ENCODE measurements around the gene GJA9.

GJA9 gene

DNA sequence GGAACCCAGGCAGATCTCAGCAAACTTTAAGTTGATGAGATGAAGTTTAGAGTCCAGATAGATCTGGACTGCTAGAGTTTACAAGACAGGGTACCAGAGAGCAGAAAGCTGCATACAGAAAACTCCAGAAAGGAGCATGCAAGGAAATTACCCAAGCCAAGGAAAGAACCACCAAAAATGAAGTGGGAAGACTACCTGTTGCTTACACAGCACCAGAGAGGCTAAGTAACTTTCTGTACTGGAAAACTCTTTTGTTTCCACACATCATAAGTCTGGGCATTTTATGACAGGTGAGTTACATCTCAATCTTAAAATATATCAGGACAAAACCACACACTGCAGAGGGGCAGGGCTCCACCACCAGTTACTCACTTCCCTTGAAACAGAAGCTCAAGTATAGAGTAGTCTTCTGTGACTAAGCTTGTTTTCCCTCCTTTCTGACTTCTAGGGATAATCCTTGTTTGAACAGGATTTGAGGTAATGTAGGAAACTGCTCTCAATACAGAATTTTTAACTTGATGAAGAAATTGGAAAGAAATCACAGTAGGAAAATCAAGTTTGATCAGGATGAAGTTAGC lies 17.4 kb upstream of the GJA9 start:
- no peak for TF ChIP-seq POLR2A (IDR thresholded peaks at IDR 0.05; ENCODE audit: low read depth, low read length)
- DNase-seq (ENCODE audit: insufficient read length, low spot score) (peak; percentile 71), FAIRE-seq (peak; percentile 82)

DNA sequence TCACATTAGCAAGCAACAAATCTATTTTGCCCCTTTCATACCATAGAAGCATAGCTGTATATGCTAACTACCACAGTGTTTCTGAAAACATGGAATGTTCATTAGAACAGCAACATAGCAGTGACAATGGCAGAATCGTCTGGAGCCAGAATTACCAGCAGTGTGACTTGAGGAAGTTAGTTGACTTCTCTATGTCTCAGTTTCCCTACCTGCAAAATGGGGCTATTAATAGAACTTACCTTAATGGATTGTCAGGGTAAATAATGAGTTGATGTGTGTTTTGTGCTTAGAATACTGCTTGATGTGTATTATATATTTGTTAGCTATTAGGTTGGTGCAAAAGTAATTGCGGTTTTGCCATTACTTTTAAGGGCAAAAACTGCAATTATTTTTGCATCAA lies 14.8 kb upstream of the GJA9 start:
- FAIRE-seq (no peak), DNase-seq (ENCODE audit: insufficient read length, low spot score) (no peak)
- TF ChIP-seq POLR2A (IDR thresholded peaks at IDR 0.05; ENCODE audit: low read depth, low read length) = no peak

DNA sequence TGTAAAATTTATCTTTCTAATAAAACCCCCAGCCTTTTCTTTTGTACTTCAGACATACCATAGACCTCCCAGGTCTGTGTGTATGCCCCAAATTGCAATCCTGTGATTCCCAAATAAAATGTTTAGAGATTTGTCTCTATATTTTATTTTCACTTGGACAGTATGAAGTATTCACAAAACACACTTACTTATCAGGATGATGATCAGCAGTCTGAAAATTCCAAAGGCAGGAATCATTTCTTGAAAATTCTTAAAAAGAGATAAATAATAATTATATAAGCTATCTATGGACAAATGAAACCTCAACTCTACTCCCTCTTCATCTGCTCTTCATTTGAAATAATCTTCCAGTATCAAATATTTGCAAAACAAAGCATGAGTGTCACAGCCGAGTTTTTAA lies 11.6 kb upstream of the GJA9 start:
- no peak for TF ChIP-seq POLR2A (IDR thresholded peaks at IDR 0.05; ENCODE audit: low read depth, low read length)
- FAIRE-seq (no peak), DNase-seq (ENCODE audit: insufficient read length, low spot score) (no peak)

DNA sequence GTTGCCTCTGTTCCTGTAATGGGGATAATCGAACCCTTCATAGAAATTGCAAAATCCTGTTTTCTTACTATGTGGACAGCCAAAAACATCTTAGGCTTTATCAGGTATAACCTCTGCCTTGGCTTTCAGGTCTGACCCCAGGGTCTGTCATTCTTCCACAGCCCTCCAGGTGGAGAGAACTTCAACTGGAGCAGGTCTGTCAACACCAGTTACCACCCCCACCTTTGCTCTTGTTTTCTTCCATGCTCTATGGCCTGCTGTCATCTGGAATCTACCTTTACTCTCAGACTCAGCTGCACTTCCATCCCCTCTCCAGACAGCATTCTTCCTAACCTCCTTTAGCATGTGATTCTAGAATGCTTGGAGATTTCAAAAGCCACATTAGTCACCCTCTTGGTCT lies 10.4 kb upstream of the GJA9 start:
- no peak for FAIRE-seq
- DNase-seq (ENCODE audit: insufficient read length, low spot score) = no peak
- no peak for TF ChIP-seq POLR2A (IDR thresholded peaks at IDR 0.05; ENCODE audit: low read depth, low read length)

DNA sequence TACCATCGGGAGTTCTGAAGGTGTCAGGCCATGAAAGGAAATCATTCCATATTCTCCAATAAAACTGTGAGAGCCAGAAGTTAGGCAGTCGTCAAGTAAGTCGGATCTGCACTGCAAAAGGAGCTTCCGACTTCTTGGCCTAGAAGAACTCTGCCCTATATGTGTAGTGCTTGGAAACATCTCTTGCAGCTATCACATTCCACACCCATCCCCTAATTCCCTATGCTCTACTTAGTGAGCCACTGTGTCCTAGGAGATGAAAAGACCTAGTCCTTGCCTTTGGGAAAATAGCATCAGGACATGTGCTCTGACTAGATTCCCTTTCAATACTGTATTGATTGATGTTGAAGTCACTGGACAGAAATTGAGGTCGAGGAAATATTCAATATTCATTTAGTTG lies 8.2 kb upstream of the GJA9 start:
- FAIRE-seq (no peak), DNase-seq (ENCODE audit: insufficient read length, low spot score) (no peak)
- no peak for TF ChIP-seq POLR2A (IDR thresholded peaks at IDR 0.05; ENCODE audit: low read depth, low read length)

DNA sequence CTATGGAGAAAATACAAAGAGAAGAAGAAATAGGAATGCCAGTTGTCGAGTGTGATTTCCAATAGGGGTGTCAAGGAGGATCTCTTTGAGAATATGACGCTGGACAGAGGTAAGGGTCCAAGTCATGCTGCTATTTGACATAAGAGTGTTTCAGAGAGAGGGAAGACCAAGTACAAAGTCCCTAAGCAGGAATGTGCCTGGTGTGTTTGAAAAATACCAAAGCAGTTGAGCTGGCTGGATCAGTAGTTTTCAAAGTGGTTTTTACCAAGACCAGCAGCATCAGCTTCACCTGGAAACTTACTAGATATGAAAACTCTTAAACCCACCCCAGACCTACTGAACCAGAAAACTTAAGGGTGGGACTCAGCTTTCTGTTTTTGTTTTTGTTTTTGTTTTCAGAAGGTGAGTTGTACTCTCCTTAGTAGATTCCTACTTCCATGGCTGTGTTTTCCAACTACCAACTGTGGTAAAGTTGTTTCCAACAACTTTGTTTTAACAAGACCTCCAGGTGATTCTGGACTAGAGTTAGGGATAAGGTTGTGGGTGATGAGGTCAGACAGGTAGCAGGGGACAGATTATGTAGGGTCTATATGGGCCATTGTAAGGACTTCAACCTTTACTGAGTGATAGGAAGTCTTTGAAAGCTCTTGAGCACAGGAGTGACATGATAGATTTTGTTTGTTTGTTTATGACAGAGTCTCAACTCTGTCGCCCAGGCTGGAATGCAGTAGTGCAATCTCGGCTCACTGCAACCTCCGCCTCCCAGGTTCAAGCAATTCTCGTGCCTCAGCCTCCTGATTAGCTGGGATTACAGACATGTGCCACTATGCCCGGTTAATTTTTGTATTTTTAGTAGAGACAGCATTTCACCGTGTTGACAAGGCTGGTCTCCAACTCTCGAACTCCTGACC lies 7.3 kb upstream of the GJA9 start:
- FAIRE-seq (no peak), DNase-seq (ENCODE audit: insufficient read length, low spot score) (no peak)
- TF ChIP-seq POLR2A (IDR thresholded peaks at IDR 0.05; ENCODE audit: low read depth, low read length) = no peak

DNA sequence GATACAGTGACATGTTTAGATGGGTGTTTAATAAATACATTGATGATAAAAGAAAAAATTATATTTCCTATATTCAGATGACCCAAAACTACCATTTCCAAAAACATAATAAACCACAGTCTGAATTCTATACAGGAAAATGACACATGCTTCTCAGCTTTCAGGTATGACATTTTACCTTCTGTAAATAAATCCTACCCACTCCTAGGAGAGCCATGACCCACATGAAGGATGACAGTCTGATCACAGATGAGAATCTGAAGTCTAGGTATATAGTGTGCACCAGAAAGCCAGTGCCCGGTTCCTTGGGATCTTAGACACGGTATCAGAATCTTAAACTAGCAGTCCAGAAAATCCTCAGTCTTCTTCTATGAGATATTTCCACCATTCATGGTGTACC lies 3.7 kb upstream of the GJA9 start:
- FAIRE-seq = no peak
- DNase-seq (ENCODE audit: insufficient read length, low spot score) = no peak
- no peak for TF ChIP-seq POLR2A (IDR thresholded peaks at IDR 0.05; ENCODE audit: low read depth, low read length)

DNA sequence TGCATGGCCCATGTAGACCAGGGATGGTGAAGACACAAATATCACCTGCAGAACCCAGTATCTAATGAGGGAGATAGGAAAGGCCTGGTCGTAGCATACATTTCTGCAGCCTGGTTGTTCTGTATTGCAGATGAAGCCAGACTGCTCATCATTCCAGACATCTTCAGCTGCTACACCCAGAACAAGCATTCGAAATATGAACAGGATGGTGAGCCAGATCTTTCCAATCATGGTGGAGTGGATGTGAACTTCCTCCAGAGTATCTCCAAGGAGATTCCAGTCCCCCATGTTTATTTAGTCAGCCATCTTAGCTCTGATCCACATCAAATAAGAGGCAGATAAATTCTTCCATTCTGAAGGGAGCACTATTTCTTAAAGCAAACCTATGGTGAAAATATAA lies 5.6 kb downstream of the GJA9 start:
- no peak for TF ChIP-seq POLR2A (IDR thresholded peaks at IDR 0.05; ENCODE audit: low read depth, low read length)
- FAIRE-seq (no peak), DNase-seq (ENCODE audit: insufficient read length, low spot score) (no peak)

DNA sequence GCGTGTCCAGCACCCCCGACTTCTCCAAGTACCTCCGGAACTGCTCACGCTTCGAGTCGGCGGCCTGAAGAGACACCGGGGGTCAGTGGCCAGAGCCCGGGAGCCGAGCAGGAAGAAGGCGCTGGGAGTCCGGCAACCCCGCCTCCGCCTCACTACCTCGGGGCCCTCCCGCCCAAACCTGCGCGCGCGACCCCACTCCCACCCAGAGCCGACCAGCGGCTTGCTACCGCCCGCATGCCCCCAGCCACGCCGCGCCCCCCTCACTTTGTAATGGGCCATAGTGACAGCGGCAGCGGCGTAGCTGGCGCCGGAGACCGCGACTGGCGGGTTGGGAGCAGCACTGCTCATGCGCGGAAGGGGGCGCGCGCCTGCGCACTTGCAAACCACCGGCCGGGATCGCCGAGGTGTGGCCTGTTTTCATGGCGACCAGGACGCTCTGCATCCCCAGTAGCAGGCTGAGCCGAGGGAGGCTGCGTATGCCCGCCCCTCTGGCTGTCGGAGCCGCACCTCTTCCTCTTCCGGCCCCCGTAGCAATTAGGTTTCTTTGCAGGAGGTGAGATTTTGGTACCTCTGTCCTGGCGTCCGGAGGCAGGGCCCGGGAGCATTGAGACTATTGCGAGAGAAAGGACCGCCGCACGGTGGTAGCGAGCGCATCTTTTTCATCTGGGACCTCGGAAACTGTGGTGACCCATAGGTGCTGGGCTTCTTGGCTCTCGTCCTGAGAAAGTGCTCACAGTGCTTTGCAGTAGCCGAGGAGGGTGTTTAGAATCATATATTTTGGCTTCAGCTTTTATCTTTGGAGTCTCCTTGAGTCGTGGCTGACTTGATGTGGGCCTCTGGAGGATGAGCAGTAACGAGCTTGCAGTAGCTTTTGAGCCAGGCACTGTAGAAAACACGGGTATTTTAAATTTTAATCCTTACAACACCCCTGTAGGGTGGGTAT lies 8.1 kb downstream of the GJA9 start, which contains the start of gene MYCBP:
TSS of gene MYCBP (minus strand) at position 322 of the 943 bp plus-strand sequence. CDS start at position 279, 43 bp downstream.
- peak; percentile 97 for DNase-seq (ENCODE audit: insufficient read length, low spot score)
- peak; percentile 54; the same call in 1 of the 2 replicates for TF ChIP-seq POLR2A (IDR thresholded peaks at IDR 0.05; ENCODE audit: low read depth, low read length)
- FAIRE-seq = peak; percentile 83

DNA sequence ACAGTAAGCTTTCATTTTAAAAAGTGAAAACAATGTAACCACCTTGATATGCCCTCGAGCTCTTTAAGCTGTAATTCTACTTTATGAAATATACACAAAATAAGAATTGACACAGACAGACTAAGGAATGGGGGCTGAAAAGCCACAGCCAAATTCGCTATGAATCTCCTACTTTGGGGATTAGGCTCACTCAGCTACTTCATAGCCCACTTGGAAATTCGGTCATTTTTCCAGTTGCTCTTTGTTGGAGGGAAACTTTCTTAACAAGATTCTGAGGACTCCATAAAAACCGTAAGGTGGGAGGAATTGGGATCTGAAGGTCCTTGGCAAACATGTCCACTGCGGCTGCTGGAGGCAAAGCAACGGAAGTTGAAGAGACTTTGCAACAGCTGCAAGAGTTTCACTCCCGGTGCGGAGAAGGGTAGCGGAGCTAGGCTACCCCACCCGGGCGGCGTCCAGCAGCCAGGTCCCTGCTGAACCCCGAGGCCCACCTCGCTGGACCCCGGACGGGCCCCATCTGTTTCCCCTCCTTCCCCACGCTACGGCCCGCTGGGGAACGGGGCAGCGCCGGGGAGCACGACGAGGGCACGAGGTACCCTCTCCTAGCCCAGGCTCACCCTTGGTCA lies 8.9 kb downstream of the GJA9 start:
- peak; percentile 29 for DNase-seq (ENCODE audit: insufficient read length, low spot score)
- no peak for FAIRE-seq
- TF ChIP-seq POLR2A (IDR thresholded peaks at IDR 0.05; ENCODE audit: low read depth, low read length) = no peak

DNA sequence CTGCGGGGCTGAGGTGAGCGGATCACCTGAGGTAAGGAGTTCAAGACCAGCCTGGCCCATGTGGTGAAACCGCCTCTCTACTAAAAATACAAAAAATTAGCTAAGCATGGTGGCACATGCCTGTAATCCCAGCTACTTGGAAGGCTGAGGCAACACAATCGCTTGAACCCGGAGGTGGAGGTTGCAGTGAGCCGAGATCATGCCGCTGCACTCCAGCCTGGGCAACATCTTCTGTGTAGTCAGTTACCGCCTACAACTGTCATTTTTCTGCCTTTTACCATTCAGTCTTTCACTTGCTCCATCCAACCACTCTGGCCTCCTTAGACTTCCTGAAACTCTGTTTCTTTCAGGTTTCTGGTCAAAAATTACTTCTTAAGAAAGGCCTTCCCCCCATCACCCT lies 10.4 kb downstream of the GJA9 start:
- DNase-seq (ENCODE audit: insufficient read length, low spot score) (no peak), FAIRE-seq (no peak)
- no peak for TF ChIP-seq POLR2A (IDR thresholded peaks at IDR 0.05; ENCODE audit: low read depth, low read length)

DNA sequence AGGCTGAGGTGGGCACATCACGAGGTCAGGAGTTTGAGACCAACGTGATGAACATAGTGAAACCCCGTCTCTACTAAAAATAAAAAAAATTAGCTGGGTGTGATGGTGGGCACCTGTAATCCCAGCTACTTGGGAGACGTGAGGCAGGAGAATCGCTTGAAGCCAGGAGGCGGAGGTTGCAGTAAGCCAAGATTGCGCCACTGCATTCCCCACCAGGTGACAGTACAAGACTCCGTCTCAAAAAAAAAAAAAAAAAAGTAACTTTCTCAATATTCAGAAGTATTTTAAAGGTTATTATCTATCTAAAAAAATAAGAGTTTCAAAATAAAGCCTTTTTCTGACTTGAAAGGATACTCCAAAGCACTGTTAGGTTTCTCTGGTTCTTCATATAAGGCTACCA lies 14.2 kb downstream of the GJA9 start:
- DNase-seq (ENCODE audit: insufficient read length, low spot score) (no peak), FAIRE-seq (no peak)
- TF ChIP-seq POLR2A (IDR thresholded peaks at IDR 0.05; ENCODE audit: low read depth, low read length) = no peak

DNA sequence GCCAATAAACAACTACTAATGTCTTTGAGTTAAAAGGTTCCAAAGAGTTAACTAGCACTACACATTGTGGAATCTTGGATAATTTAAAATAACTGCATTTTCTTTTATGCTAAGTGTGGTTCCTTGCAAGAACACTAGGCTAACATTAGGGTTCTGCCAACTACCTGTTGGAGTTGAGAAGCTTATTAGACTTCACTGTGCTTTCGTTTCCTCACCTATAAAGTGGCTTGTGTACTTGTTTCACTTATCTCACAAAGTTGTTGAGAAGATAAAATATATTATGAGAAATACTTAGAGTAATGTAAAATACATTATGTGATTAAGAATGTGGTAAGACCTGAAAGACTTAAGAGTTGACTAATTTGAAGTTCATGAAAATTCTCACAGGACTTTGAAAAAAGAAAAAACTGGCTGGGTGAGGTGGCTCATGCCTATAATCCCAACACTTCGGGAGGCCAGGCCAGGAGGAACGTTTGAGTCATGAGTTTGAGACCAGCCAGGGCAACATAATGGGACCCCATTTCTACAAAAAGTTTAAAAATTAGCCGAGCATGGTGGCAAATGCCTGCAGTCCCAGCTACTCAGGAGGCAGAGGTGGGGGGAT lies 16.2 kb downstream of the GJA9 start:
- FAIRE-seq = no peak
- no peak for TF ChIP-seq POLR2A (IDR thresholded peaks at IDR 0.05; ENCODE audit: low read depth, low read length)
- no peak for DNase-seq (ENCODE audit: insufficient read length, low spot score)

Measured in H54 (cell line).